Upper lobe of right lung (tissue), 1 donor: ENCODE results near the gene CAMTA1. TPM values are rescaled to one million over a fixed set of nuclear protein-coding genes. Genes with fewer than 3 reads are reported as not detected.

Source experiments
- ATAC-seq: fragments of 200-7000 bp; cut with Tn5 transposase; one replicate; pipeline ENCODE4 v1.9.1; 2020; ENCODE audit warnings: mild to moderate bottlenecking, moderate library complexity
- DNase-seq: peaks from one replicate; pipeline ENCODE4 v3.0.0-alpha.2; 2020
- H3K27ac ChIP-seq: fragments of 200-600 bp; one replicate; pipeline ENCODE4 v1.8.0; 2022
- H3K27me3 ChIP-seq: fragments of 200-600 bp; one replicate; pipeline ENCODE4 v1.8.0; 2022; ENCODE audit warnings: mild to moderate bottlenecking
- H3K36me3 ChIP-seq: fragments of 200-600 bp; one replicate; pipeline ENCODE4 v1.8.0; 2022
- H3K4me1 ChIP-seq: fragments of 200-600 bp; one replicate; pipeline ENCODE4 v1.8.0; 2022
- H3K4me3 ChIP-seq: fragments of 200-600 bp; one replicate; pipeline ENCODE4 v1.8.0; 2022; ENCODE audit warnings: mild to moderate bottlenecking
- H3K9me3 ChIP-seq: fragments of 200-600 bp; one replicate; pipeline ENCODE4 v1.8.0; 2022
- intact Hi-C: fragments of 100-400 bp; cut with DNase I; formaldehyde crosslinking; loops from one replicate; pipeline ENCODE4 v1.11.0; 2022
- total RNA-seq: library from RNA; stranded (reverse); fragmentation: NEBNext Ultra II Directional; extraction: Animal tissue kit (Norgen Biotek cat#: 25700); gene quantifications from one replicate; pipeline ENCODE4 v1.2.1, GENCODE V29; 2021
- TF ChIP-seq, protein P1 (sequence below): fragments of 200-600 bp; IDR thresholded peaks from one replicate; pipeline ENCODE4 v1.8.0; 2022; ENCODE audit warnings: antibody characterized with exemption
- donor health status: DM: no; HTN: yes; CAD: no; lungs with severe emphysema.

The CAMTA1 gene
- total RNA-seq, 1 donor from 2014 or later = 63.4 TPM

DNA sequence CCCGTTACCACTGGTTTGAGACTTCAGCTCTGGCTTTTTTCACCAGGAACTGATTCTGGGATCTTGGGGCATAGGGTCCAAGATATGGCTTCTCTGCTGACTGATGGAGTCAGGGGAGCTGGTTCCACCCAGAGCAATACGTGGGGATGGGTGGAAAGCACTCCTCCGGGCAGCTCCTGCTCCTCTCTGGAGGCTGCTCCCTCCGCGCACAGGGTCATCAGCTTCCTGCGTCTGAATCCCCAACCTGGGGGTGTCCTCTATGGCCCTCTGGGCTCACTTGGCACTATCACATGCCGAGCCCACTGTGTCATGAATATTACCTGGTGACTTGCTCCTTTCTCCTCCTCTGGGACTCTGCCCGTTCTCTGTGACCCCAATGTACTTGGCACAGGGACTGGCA, 580.5 kb downstream of the CAMTA1 start:
- DNase-seq = no peak
- H3K36me3 ChIP-seq = no peaks in the 10 kb centered on the region
- no peak for ATAC-seq
- no peak overlapping the region for H3K27ac ChIP-seq
- H3K27me3 ChIP-seq = no peaks in the 10 kb centered on the region
- H3K9me3 ChIP-seq = no peaks in the 10 kb centered on the region
- H3K4me1 ChIP-seq = no peaks in the 10 kb centered on the region
- TF ChIP-seq, protein P1, sequence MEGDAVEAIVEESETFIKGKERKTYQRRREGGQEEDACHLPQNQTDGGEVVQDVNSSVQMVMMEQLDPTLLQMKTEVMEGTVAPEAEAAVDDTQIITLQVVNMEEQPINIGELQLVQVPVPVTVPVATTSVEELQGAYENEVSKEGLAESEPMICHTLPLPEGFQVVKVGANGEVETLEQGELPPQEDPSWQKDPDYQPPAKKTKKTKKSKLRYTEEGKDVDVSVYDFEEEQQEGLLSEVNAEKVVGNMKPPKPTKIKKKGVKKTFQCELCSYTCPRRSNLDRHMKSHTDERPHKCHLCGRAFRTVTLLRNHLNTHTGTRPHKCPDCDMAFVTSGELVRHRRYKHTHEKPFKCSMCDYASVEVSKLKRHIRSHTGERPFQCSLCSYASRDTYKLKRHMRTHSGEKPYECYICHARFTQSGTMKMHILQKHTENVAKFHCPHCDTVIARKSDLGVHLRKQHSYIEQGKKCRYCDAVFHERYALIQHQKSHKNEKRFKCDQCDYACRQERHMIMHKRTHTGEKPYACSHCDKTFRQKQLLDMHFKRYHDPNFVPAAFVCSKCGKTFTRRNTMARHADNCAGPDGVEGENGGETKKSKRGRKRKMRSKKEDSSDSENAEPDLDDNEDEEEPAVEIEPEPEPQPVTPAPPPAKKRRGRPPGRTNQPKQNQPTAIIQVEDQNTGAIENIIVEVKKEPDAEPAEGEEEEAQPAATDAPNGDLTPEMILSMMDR = no peak
- no peak overlapping the region for H3K4me3 ChIP-seq
- intact Hi-C loops = no loop called here

DNA sequence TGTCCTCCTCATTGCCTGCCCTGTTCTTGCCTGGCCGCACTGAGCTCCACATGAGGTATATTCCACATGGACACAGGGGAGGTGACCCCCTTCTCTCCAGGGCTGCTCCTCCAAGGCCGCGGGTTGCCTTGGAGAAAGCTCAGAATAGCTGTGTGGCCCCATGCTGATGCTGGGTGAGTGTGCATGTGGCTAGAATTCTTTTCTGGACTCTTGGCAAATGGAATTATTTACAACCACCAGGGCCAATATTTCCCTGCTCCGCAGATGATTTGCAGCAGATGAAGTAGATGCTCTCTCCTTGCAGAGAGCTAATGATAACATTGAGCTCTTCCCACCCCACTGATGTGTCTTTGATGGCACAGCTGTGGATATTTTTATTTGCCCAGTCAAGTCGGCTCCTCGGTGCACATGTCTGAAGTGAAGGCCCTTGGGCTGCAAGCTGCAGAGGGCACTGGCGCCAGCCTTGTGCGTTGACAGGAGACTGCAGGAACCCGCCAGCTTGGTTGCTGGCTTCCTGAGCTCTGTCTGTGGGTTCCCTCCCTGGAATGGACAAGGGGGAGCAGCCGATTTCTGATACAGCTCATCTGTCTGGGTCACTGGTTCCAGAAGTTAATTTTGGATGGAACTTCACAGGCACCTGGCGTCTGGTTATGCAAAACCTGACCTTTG, 581.2 kb downstream of the CAMTA1 start:
- Histone ChIP-seq H3K9me3 (no peaks in the 10 kb centered on the region), H3K4me3 (no peak overlapping the region), H3K27ac (no peak overlapping the region), H3K27me3 (no peaks in the 10 kb centered on the region), H3K4me1 (no peaks in the 10 kb centered on the region), H3K36me3 (no peaks in the 10 kb centered on the region)
- TF ChIP-seq, protein P1 = no peak
- ATAC-seq (no peak), DNase-seq (no peak)
- intact Hi-C loops = no loop called here

DNA sequence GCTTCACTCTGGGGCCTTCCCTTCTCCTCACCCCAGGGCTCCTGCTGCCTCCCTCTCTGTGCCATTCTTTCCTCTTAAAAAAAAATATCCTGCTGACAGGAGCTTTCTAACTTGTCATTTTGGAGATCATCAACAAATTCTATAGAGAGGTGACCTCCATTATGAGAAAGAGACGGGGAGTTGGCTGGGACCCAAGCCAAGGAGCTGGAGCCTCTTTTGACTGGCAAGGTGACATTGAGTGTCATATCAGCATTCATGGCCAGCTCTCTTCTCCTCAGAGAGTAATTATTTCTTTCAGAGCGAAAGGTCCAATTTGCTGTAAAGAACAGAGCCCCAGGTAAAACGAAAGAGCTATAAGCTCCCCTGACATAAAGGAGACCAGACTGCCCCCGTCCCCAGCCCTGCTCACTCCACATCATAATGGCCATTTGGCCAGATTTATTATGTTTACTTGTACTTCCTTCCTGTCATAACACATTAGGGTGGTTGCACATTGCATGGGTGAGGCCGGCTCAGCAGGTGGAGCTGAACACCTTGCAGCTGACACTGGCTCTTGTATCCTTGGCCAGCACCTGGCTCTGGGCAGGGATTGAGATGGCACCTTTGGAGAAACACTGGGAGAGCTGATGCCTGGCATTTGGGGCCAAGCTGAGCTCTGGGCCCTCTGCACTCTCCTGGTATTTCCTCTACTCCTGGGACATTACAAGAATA, 581.9 kb downstream of the CAMTA1 start:
- Histone ChIP-seq H3K27me3 (no peaks in the 10 kb centered on the region), H3K36me3 (no peaks in the 10 kb centered on the region), H3K9me3 (no peaks in the 10 kb centered on the region), H3K27ac (no peak overlapping the region), H3K4me3 (no peak overlapping the region), H3K4me1 (no peaks in the 10 kb centered on the region)
- intact Hi-C loops = no loop called here
- no peak for DNase-seq
- TF ChIP-seq, protein P1 = no peak
- ATAC-seq = no peak

DNA sequence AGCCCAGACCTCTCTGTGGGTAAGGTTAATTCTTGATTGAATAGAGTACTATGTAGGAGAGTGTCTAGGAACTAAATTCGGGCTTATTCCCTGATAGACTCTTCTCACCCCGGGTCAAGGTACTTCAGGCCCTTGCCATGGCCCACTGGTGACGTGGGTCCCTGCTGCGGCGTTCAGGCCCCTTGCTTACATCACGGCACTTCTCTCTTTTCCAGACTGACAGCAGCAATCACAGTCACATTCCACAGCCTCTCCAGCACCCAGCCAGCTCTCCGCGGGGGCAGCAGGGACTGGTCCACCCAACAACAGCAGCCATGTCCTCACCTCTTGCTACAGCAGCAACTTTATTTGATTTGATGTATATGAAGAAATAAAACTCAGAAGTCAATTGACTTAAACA, 584.6 kb downstream of the CAMTA1 start:
- no peaks in the 10 kb centered on the region for H3K27me3 ChIP-seq
- no peaks in the 10 kb centered on the region for H3K9me3 ChIP-seq
- intact Hi-C loops = no loop called here
- no peak overlapping the region for H3K27ac ChIP-seq
- no peaks in the 10 kb centered on the region for H3K36me3 ChIP-seq
- TF ChIP-seq, protein P1 = no peak
- no peak overlapping the region for H3K4me3 ChIP-seq
- no peak for DNase-seq
- no peaks in the 10 kb centered on the region for H3K4me1 ChIP-seq
- no peak for ATAC-seq

DNA sequence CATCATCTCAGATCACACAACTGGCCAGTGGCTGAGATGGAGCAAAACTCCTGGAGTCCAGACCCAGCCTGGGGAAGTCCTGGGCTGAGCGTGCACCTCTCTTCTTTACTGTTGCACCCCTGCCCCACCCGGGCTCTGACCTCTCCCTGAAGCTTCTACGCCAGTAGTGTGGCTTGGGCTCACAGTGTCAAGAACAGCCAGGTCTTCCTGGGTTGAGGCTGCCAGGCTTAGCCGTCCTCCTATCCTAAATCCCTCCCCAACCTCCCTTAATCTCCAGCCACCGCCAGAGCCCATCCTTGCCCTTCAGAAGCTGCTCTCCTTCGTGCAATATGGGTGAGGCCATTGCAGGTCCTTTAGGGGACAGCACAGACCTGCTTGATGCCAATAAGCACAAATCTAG, 586.7 kb downstream of the CAMTA1 start:
- Histone ChIP-seq H3K9me3 (no peaks in the 10 kb centered on the region), H3K27ac (no peak overlapping the region), H3K4me1 (no peaks in the 10 kb centered on the region), H3K4me3 (no peak overlapping the region), H3K36me3 (no peaks in the 10 kb centered on the region), H3K27me3 (no peaks in the 10 kb centered on the region)
- no peak for ATAC-seq
- TF ChIP-seq, protein P1 = no peak
- DNase-seq = peak; percentile 42
- intact Hi-C loops = no loop called here
